ENCODE data around the gene ZNF789. TPM values are rescaled to one million over a fixed set of nuclear protein-coding genes. Genes with fewer than 3 reads are reported as not detected.
A peak's percentile ranks its signal among the peaks of the same experiment; 100 is the strongest.
"Not testable (repeated sequence)": the region's sequence is repeated elsewhere in the genome, so short reads cannot be mapped to it uniquely, and the experiment has no call there.

ZNF789 gene
- total RNA-seq, result 4.8 and 5.9 TPM in 2 replicates

DNA sequence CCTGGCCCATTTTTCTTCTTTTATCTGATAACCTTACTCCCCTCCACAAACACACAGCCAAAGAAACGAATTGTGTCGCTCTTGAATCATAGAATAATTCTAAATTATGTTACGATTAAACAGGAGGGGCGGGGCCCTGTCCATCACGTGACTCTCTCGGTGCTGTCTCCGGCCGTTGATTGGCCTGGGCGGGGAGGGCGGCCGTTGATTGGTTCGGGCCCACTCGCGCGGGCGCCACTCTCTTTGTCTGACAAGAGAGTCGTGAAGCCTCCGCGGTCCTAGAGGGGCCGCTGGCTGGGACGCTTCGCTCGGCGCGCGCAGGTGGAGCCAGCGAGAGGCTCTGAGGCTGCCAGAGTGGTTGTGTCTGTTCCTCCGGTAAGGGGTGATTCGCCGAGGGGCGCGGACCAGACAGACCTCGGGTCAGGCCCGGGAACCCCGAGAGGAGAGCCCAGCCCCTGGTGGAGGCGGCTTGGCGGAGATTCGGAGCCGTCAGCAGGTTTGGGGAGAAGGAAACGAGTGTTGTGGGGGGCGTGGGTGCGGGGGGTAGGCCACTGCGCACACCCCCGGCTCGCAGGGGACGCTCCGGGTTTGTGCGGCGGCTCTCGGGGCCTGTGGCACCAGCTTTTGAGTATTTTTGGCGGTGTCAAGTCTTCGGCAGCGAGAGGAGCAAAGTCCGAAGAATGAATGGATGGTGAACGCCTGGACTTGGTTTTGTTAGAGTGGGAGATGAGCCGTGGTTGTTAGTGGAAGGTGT, at the start of gene ZNF789:
Gene ZNF789, plus strand, starts transcription at position 330 of the 754 bp plus-strand sequence. CDS start 3,567 bp downstream, outside the sequence.
- peak; percentile 90 for DNase-seq (ENCODE audit: low read depth, low spot score)

DNA sequence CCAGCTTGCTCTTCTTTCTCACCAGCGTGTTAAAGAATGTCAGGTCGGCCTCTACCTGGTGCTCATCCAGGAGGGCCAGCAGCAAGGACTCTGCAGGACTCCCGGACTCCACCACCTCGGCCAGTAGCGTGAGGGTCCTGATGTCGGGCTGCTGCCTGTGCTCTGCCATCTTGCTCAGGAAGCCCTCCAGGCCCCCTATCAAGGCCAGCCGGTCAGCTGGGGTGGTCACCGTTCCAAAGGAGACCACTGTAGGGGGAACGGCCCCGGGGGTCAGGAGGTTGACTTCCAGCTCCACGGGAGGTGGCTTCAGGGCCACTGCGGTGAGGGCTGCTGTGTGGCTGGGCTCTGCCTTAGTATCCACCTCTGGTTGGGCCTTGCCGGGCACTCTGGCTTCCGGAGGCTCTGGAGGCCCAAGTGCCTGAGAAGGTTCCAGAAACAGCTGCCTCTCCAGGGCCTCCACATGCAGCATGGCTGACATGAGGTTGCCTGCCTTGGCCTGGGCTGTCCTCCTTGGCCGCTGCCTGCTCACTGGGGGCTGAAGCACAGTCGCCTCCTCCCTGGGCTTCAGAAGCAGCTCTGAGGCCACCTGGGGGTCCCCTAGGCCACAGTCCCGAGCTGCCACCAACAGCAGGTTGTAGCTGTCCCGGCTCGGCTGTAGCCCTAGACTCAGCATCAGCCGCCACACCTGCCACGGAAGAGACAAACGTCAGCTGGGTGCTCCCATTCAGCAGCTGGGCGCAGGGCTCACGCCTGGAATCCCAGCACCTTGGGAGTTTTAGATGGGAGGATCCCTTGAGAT, 47.6 kb upstream of the ZNF789 start:
- DNase-seq (ENCODE audit: low read depth, low spot score), result no peak

DNA sequence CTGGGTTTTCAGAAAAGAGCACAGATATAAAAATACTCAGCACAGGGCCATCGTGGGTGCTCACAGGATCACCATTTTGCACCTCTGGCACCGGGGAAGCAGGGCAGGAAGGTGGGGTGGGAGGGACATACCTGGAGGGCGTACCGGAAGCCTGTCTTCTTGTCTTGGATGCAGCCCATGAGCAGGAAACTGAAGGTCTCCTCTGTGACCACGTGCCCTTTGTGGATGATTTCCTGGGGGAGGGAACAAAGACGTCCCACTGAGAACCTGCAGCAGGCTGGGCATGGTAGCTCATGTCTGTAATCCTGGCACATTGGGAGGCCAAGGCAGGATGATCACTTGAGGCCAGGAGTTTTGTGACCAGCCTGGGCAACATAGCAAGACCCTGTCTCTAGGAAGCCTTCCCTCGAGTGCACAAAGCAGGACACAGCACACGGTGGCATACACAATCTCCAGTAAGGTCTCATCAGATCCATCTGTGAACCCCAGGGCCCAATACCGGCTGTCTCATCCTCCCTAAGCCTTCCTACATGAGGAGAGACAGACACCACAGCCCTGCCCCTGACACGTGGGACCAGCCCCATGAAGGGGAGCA, 43.6 kb upstream of the ZNF789 start:
- DNase-seq (ENCODE audit: low read depth, low spot score), result no peak

DNA sequence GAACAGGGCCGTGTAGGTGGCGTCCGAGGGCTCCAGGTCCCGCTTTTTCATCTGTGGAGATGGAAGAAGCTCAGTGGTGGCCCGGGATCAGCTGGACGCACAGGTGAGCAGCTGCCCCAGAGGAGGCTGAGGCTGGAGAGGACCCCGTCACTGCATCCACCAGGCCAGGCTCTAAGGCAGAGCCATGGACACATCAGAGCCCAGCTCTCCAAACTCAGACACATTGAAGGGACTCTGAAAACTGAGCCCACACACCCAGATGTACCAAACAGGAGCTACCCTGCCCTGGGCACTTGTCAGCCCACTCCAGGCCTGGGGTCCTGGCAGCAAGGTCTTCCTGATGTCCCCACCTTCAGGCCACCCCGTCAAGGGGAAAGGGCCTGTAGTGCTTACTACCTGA, 42.9 kb upstream of the ZNF789 start:
- no peak for DNase-seq (ENCODE audit: low read depth, low spot score)

DNA sequence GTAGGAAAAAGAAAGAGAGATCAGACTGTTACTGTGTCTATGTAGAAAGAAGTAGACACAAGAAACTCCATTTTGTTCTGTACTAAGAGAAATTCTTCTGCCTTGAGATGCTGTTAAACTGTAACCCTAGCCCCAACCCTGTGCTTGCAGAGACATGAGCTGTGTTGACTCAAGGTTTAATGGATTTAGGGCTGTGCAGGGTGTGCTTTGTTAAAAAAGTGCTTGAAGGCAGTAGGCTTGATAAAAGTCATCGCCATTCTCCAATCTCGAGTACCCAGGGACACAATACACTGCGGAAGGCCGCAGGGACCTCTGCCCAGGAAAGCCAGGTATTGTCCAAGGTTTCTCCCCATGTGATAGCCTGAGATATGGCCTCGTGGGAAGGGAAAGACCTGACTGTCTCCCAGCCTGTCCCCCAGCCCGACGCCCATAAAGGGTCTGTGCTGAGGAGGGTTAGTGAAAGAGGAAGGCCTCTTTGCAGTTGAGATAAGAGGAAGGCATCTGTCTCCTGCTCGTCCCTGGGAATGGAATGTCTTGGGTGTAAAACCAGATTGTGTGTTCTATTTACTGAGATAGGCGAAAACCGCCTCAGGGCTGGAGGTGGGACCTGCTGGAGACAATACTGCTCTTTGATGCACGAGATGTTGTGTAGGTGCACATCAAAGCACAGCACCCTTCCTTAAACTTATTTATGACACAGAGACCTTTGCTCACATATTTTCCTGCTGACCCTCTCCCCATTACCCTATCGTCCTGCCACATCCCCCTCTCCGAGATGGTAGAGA, 40.7 kb upstream of the ZNF789 start:
- not testable (repeated sequence) for DNase-seq (ENCODE audit: low read depth, low spot score)

DNA sequence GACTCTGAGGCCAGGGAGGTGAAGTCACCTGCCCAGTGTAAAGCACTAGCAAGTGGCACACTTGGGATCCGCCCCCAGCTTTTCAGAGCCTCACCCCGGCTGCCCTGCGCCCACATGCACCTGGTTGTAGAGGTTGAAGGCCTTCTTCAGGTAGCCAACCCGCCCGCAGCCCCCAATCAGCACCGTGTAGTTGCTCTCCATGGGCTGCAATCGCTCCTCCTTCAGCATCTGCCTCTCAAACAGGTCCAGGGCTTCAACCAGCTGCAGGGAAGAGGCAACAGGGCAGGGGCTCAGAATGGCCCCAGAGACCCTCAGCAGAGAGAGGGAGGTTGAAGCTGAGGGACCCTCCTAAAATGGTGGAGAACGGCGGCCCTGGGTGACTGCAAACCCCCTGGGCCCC, 39.5 kb upstream of the ZNF789 start:
- DNase-seq (ENCODE audit: low read depth, low spot score), result no peak

DNA sequence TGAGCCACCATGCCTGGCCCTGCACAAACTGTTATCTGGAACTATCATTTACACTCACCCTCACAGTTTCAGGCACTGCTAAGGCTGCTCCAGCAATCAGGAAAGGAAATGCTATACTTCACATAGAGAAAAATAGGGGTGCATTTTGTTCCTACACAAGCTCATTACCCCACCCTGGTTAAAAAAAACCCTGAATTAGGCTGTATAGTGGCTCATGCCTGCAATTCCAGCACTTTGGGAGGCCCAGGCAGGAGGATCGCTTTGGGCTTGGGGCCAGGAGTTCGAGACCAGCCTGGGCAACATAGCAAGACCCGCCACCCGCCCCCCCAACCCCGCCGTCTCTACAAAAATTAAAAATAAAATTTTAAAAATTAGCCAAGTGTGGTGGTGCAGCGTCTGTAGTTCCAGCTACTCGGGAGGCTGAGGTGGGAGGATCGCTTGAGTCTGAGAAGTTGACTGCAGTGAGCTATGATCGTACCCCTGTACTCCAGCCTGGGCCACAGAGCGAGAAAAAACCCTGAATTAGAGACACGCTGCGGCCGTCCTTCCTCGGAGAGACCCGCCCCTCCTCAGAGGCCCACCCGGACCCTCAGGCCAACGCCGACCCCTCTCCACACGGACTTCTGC, 34.6 kb upstream of the ZNF789 start:
- no peak for DNase-seq (ENCODE audit: low read depth, low spot score)

DNA sequence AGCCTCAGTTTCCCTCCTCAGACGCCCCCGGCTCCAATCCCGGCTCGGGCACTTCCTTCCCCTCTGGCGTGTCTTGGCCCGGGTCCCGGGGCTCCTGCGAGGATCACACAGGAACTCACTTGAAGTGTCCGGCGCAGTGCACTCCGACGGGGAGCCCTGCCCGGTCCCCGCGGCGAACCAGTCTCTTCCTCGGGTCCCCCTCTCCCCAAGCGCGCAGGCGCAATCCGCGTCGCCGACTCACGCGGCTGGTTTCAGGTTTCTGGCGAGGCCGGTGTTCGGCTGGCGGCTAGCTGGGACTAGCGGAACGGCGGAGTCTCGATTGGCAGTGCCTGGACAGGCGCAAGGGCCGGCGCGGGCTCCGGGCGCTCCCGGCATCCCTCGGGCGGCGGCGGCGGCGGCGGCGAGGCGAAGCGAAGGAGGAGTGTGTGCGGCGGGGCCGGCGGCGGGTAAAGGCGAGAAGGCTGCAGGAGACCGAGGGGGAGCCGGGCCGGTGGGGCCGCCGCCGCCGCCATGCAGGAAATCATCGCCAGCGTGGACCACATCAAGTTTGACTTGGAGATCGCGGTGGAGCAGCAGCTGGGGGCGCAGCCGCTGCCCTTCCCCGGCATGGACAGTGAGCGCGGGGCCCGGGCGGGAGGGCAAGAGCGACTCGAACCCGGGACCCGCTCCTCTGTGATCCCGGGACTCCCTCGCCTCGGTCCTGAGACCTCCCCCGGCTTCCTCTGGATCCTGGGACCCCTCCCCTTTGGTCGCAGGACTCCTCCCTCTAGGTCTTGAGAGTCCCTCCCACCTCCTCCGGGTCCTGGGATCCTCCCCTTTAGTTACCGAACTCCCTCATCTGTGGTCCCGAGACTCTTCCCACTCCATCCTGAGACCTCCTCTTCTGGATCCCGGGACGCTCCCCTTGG, 33.9 kb upstream of the ZNF789 start, which contains the start of the genes CPSF4 and PTCD1:
Gene CPSF4, plus strand, starts transcription at position 371 of the 908 bp plus-strand sequence. Its CDS starts 140 bp downstream, at position 511.
Gene PTCD1, minus strand, starts transcription at position 226 of the 908 bp plus-strand sequence. CDS start 3,556 bp downstream, outside the sequence.
- DNase-seq (ENCODE audit: low read depth, low spot score), result peak; percentile 76

DNA sequence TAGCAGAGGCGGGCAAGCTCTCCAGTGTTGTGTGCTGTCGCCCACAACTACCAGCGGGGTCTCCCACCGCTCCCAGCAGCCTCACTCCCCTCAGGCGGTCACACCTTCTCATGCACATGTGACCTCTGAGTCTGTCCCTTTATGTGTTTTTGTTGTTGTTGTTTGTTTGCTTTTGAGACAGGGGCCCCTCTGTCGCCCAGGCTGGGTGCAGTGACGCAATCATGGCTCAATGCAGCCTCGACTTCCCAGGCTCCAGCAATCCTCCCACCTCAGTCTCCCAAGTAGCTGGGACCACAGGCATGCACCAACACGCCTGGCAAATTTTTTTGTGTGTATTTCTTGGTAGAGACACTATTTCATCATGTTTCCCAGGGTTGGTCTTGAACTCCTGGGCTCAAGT, 32.5 kb upstream of the ZNF789 start:
- DNase-seq (ENCODE audit: low read depth, low spot score), result no peak

DNA sequence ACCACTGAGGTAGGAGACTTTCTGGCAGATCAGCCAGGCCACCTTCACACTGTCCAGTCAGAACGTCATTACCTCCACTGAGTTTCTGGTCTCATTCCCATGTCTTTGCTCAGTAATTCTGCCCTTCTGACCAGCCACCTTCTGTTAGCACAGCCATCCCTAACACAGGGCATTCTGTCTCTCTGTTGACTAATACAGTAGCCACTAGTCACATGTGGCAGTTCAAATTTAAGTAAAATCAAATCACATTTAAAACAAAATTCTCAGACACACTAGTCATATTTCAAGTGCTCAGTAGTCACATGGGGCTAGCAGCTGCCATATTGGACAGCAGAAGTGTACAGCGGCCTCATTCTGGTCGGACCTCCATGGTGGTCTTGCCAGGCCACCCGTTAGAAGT, 26.6 kb upstream of the ZNF789 start:
- DNase-seq (ENCODE audit: low read depth, low spot score), result no peak

DNA sequence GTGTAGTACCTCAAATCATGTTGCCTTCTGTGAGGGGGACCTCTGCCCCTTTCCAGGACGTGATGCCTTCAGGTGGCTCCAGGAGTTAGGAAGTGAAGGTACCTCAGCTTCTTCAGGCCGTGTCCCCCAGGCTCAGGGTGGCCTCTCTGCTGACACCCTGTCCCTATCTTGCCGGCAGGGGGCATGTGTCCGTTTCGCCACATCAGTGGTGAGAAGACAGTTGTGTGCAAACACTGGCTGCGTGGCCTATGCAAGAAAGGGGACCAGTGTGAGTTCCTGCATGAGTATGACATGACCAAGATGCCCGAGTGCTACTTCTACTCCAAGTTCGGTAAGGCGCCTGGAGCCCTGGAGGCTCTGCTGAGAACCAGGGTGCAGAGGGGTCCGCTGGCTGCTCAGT, 24.7 kb upstream of the ZNF789 start:
- DNase-seq (ENCODE audit: low read depth, low spot score), result no peak

DNA sequence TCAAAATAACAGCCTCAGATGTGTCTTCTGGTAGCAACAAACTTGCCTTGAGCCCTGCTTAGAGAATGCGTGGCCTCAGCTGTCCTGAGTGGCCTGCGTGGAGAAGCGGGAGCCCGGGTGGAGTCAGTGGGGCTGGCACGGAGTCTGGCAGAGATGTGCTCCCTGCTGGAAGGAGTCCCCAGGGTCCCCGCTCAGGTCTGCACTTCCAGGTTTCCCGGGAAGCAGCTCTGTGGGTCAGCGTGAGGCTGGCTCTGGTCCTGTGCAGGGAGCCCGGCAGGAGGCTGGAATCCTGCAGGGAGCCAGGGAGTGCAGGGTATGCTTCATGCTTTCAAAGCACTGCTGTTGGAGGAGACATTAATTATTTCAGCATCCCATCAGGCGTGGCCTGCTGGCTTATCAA, 23.8 kb upstream of the ZNF789 start:
- DNase-seq (ENCODE audit: low read depth, low spot score), result no peak

DNA sequence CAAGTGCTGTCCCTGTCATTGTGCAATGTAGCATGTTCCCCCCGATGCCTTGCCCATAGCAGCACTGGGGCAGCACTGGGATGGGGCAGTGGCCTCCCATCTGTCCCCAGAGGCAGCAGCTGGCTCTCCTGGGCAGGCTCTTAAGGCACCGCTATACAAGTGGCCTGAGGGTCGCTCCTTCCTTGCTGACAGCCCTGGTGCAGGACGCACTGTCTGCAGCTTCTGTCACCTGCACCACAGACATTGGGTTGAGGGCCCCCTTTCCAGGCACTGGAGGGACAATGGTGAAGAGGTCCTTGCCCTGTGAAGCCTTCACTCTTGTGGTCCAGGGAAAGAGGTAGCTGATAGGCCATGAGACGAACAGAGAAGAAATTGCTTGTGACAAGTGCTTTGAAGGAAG, 23.4 kb upstream of the ZNF789 start:
- DNase-seq (ENCODE audit: low read depth, low spot score), result no peak

DNA sequence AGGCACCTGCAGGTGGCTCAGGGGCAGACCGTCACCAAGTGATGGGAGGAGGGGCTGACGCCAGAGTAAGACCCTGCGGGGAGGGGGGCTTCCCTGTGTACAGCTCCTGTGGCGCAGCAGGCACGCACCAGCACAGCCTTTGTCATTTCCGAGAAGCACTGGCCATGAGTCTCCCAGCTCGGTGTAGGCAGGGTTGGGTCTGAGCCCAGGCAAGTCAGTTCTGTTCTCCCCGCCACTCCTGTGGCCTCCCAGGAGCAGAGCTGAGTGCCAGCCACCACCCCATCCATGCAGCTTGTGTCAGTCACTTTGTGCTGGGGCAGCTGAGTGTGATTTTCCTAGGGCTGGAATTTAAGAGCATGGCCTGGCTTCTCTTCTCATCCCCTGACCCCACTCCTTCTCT, 20.8 kb upstream of the ZNF789 start:
- no peak for DNase-seq (ENCODE audit: low read depth, low spot score)

DNA sequence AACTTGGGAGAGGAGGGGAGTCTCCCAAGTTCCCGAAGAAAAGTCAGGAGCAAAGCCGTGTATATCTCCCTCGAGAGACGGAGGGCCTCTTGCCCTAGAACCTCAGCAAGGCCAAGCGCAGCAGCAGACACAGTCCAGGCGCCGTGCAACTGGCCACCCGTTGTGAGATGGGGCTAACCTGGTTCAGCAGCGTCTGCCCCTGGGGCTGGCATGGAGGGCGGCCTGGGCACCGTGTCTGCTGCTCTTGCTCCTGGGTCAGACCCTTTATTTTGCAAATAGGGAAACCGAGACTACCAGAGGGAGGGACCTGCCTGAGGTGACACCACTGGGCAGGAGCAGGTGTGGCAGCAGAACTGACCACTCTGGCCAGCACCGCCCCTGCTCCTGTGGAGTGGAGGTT, 20.1 kb upstream of the ZNF789 start:
- no peak for DNase-seq (ENCODE audit: low read depth, low spot score)

DNA sequence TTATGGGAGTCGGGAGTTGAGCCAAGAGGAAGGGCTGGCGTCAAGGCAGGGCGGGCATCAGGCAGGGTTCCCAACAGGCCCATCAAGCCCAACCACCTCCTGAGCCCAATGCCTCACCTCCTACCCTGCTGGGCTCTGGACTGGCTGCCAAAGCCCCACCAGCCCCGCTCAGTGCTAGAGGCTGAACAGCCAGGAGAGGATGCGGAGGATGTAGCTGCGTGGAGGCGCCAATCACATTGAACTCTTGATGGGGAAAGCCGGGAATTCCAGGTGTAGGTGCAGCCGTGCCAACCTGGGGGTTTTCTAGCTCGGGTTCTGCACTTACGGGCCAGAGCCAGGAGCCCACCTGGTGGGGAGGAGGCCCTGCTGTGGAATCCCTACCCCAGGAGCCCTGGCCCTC, 19.6 kb upstream of the ZNF789 start:
- no peak for DNase-seq (ENCODE audit: low read depth, low spot score)

DNA sequence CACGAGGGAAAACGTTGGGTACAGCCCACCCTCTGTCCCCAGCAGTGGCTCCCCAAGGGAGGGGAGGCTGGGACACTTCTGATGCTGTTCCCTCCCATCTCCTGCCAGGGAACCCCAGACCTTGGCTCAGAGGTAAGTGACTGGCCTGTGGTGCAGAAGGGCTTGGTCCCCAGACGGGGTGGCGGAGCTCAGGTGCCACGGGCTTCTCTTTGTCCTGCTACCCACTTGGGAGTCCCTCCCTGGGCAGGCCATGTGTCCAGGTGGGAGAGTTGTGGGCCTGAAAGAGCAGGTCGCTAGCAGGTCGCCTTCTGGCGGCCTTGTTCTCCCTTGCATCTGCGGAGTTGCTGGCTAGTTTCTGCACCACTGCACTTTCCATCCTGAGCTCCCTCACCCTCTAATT, 16.8 kb upstream of the ZNF789 start:
- no peak for DNase-seq (ENCODE audit: low read depth, low spot score)

DNA sequence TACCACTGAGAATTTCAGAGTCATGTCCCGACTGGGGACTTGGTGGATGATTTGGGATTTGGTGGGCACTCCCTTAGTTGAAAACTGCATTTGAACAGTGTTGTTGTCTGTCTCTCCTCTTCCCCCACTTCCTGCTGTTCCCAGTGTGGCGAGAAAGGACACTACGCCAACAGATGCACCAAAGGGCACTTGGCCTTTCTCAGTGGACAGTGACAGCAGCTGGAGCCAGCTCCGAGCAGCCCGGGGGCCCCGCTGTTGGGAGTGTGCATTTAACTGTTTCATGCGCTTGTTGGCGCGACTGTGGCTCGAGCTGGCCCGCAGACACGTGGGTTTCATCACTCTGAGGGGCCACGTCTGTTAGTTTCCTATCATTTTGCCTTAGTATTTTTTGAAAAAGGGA, 16.4 kb upstream of the ZNF789 start:
- DNase-seq (ENCODE audit: low read depth, low spot score), result no peak

DNA sequence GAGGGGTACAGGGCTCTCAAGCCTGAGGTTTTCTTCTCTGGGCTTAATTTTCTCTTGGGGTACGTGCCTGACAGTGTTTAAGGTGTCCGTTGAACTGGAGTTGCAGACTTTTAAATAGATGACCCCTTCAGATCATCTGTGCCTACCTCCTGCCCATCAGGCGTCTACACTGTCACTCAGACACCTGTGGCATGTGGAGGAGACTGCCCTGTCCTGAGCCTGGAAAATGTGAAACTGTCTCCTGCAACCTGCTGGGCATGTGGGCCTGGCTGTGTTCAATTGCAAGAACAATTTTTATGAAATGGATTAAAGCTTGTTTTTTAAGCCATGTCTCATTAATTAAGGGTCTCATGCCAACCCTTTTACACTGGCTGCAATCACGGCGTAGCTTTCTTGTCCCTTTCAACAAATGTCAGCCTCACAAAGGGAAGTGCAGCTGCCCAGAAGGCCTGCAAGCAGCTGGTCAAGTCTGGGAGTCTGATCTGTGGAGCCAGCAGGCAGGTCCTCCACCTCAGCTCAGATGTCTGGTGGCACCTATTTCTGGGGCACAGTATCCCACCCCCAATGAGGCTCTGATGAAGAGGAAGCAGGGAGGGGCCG, 15.5 kb upstream of the ZNF789 start:
- DNase-seq (ENCODE audit: low read depth, low spot score), result no peak
